Osteocyte (in vitro differentiated cells): ENCODE results near the gene LRRC1. TPM values are rescaled to one million over a fixed set of nuclear protein-coding genes. Genes with fewer than 3 reads are reported as not detected.

Experiments used
- DNase-seq: peaks from one replicate; pipeline ENCODE4 v3.0.0; 2021; ENCODE audit warnings: mixed read lengths; ENCODE audit not compliant: unreplicated experiment; ENCODE audit errors: extremely low spot score
- H3K27ac Mint-ChIP-seq: one replicate; pipeline ENCODE4 v1.8.0; 2021; ENCODE audit warnings: mild to moderate bottlenecking, mixed read lengths; ENCODE audit not compliant: unreplicated experiment
- H3K27me3 Mint-ChIP-seq: one replicate; pipeline ENCODE4 v1.8.0; 2021; ENCODE audit warnings: mixed read lengths; ENCODE audit not compliant: unreplicated experiment
- H3K36me3 Mint-ChIP-seq: one replicate; pipeline ENCODE4 v1.8.0; 2021; ENCODE audit warnings: mixed read lengths; ENCODE audit not compliant: unreplicated experiment
- H3K4me1 Mint-ChIP-seq: one replicate; pipeline ENCODE4 v1.8.0; 2021; ENCODE audit warnings: mixed read lengths; ENCODE audit not compliant: unreplicated experiment
- H3K4me3 Mint-ChIP-seq: one replicate; pipeline ENCODE4 v1.8.0; 2021; ENCODE audit warnings: mild to moderate bottlenecking, moderate library complexity, mixed read lengths; ENCODE audit not compliant: unreplicated experiment
- H3K9me3 Mint-ChIP-seq: one replicate; pipeline ENCODE4 v1.8.0; 2021; ENCODE audit warnings: mixed read lengths; ENCODE audit not compliant: unreplicated experiment
- CTCF ChIP-seq: fragments of 200-600 bp; sonication (generic); IDR thresholded peaks from 2 replicates; pipeline ENCODE4 v1.5.0; 2021; ENCODE audit warnings: antibody characterized with exemption, mild to moderate bottlenecking, moderate library complexity
- total RNA-seq: library from RNA; stranded (reverse); gene quantifications from 2 replicates; pipeline ENCODE4 v1.2.1, GENCODE V29; 2021

LRRC1 gene
- total RNA-seq, 1 donor from 2014 or later: 7.4 TPM

GRCh38 chr6:53906103-53906502 is 111.3 kb downstream of the LRRC1 start:
- no peak for DNase-seq
- H3K36me3 Mint-ChIP-seq: peaks cover 22% of the 10 kb centered on the region
- H3K9me3 Mint-ChIP-seq: no peaks in the 10 kb centered on the region
- no peaks in the 10 kb centered on the region for H3K27me3 Mint-ChIP-seq
- no peak overlapping the region for H3K27ac Mint-ChIP-seq
- no peak overlapping the region for H3K4me3 Mint-ChIP-seq
- no peaks in the 10 kb centered on the region for H3K4me1 Mint-ChIP-seq
- TF ChIP-seq CTCF: no peak

GRCh38 chr6:53906842-53907241 is 112.0 kb downstream of the LRRC1 start:
- DNase-seq: no peak
- peaks cover 20% of the 10 kb centered on the region for H3K36me3 Mint-ChIP-seq

GRCh38 chr6:53910834-53911233 is 116.0 kb downstream of the LRRC1 start:
- no peak overlapping the region for H3K27ac Mint-ChIP-seq
- no peak for DNase-seq
- TF ChIP-seq CTCF: no peak
- H3K4me3 Mint-ChIP-seq: no peak overlapping the region
- peaks cover 24% of the 10 kb centered on the region for H3K36me3 Mint-ChIP-seq
- no peaks in the 10 kb centered on the region for H3K4me1 Mint-ChIP-seq
- H3K27me3 Mint-ChIP-seq: no peaks in the 10 kb centered on the region
- no peaks in the 10 kb centered on the region for H3K9me3 Mint-ChIP-seq

More at GRCh38 chr6:53906842-53907241, 112.0 kb downstream of the LRRC1 start:
- TF ChIP-seq CTCF: no peak
- Mint-ChIP-seq H3K27me3 (no peaks in the 10 kb centered on the region), H3K27ac (no peak overlapping the region), H3K4me3 (no peak overlapping the region), H3K4me1 (no peaks in the 10 kb centered on the region), H3K9me3 (no peaks in the 10 kb centered on the region)

- no peak overlapping the region for H3K4me3 Mint-ChIP-seq
- H3K4me1 Mint-ChIP-seq: peaks cover 13% of the 10 kb centered on the region
- H3K9me3 Mint-ChIP-seq: no peaks in the 10 kb centered on the region
- no peak for TF ChIP-seq CTCF
- peaks cover 18% of the 10 kb centered on the region for H3K36me3 Mint-ChIP-seq
- no peaks in the 10 kb centered on the region for H3K27me3 Mint-ChIP-seq
- DNase-seq: no peak
- H3K27ac Mint-ChIP-seq: no peak overlapping the region
Measured at GRCh38 chr6:53912661-53913060, 117.9 kb downstream of the LRRC1 start.

- peaks cover 16% of the 10 kb centered on the region for H3K4me1 Mint-ChIP-seq
- no peaks in the 10 kb centered on the region for H3K27me3 Mint-ChIP-seq
- DNase-seq: no peak
- no peak overlapping the region for H3K27ac Mint-ChIP-seq
- TF ChIP-seq CTCF: no peak
- no peaks in the 10 kb centered on the region for H3K9me3 Mint-ChIP-seq
- H3K4me3 Mint-ChIP-seq: no peak overlapping the region
- peaks cover 18% of the 10 kb centered on the region for H3K36me3 Mint-ChIP-seq
Measured at GRCh38 chr6:53913286-53913685, 118.5 kb downstream of the LRRC1 start.
